SIG-M5 (cell line): ENCODE data around the gene SCN1B.
"Not testable (repeated sequence)": the region's sequence is repeated elsewhere in the genome, so short reads cannot be mapped to it uniquely, and the experiment has no call there.

ENCODE experiments used
- DNase-seq: peaks from one replicate; lab custom pipeline; 2025; lab: John Stamatoyannopoulos, UW

Gene SCN1B

DNA sequence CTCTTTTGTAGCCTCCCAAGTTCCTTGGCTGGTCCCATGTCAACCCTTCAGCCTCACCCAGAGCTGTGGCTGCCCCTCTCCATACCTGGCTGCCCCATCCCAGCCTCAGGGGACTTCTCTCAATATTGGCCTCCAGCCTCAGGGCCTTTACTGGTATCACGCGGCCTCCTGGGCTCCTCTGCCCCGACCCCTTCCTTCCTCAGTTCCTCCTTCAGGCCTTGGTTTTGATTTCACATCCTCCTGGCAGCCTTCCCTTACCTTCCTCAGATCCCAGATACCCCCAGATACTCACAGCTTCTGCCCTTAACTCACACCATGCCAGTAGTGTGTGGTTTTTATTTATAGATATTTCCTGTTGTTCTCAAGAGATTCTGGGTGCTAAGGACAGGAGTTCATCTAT is 12.8 kb upstream of the SCN1B start:
- no peak for DNase-seq

DNA sequence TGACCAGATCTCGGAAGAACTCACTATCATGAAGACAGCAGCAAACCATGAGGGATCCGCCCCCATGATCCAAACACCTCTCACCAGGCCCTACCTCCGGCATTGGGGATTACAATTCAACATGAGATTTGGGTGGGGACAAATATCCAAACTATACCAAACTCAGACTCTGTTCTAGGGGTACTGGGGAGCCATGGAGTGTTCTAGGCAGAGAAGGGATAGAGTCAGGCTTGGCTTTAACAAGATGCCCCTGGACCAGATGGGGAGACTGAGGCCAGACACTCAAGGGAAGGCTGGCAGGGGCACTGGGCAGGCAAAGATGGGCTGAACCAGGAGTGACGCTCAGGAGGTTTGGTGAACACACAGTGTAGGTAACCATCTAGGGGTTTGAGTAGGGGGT is 11.9 kb upstream of the SCN1B start:
- DNase-seq: no peak

DNA sequence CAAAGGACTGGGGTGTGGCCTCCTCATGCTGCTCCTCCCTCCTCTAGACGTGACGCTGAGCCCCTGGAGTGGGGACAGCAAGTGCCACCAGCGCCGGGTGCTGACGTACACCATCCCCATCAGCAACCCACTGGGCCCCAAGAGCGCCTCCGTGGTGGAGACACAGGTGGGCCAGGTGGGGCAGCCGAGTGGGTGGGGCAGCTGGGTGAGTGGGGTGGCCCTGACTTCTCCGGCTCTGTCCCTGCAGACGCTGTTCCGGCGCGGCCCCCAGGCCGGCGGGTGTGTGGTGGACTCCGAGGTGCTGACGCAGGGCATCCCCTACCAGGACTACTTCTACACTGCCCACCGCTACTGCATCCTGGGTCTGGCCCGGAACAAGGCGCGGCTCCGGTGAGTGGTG is 11.1 kb upstream of the SCN1B start:
- no peak for DNase-seq

DNA sequence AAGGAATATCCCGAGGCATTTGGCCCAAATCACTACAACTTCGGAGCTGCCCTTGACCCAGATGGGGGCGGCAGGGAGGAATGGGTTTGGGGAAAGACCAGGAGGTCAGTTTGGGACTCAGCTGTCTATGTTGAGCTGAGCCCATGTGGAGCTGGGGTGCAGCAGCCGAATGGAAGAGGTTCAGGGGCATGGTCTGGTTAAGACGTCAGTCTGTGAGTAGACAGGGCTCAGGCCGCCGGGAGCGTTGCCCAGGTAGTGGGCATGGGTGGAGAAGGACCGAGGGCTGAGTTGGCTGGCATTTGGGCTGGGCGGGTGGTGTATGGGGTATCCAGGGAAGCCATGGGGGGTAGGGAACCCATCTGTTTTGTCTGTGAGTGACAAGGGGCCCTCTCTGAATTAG is 9.3 kb upstream of the SCN1B start:
- DNase-seq: no peak

DNA sequence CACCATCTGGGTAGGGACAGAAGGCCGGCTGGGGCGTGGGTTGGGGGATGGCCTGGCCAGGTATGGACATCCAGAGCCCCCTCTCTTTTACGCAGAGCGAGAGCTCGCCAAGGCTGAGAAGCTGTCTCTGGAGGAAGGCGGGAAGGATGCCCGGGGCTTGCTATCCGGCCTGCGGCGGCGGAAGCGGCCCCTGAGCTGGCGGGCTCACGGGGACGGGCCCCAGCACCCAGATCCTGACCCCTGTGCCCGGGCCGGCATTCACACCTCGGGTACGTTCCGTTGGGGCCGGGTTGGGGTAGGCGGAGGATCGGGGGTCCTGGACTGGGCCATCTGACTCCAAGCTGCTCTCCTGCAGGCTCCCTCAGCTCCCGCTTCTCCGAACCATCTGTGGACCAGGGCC is 8.7 kb upstream of the SCN1B start:
- no peak for DNase-seq

DNA sequence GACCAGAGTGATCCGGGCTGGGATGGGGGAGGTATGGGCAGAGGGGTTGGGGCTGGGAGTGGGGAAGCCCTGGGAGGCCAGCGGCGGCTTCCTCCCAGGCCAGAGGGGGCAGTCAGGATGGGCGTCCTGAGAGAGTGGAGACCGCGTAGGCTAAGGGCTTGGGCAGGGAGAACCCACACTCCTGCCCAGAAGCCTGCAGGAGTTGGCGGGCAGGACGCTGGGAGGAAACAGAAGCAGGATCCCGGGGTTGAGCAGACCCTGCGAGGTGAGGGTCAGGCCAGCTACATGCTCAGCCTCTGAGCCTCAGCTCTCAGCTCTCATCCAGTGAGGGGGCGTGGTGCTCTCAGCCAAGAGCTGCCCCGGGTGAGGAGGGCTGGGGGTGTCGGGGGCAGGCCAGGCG is 7.8 kb upstream of the SCN1B start:
- no peak for DNase-seq

DNA sequence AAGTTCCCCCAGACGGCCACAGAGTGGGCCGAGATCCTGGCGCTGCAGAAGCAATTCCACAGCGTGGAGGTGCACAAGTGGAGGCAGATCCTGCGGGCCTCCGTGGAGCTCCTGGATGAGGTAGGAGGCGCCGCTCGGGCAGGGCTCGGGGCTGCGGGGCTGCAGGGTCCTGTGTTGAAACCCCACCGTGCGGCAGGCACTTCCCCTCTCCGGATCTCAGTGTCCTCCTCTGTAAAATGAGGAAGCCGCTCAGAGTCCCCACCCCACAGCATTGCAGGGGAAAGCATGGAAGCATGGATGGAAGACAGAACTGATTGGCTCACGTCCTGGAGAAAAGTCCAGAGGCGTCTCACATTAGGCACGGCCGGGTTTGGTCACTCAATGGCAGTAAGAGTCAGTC is 6.8 kb upstream of the SCN1B start:
- no peak for DNase-seq

DNA sequence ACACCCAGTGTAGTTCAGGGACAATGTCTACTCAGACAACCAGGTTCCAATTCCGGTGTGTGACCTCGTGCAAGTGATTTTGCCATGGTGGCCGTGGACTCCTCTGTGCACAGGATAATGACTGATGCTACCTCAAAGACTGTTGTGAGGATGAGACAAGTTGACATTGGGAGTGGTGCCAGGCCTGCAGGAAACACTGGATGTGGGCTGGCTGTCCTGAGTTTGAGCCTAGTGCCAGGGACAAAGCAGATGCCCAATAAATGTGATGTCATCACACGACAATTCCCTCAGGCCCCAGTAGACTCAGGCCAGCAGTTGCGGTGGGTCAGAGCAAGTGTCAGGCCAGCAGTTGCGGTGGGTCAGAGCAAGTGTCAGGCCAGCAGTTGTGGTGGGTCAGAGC is 6.2 kb upstream of the SCN1B start:
- DNase-seq: no peak

DNA sequence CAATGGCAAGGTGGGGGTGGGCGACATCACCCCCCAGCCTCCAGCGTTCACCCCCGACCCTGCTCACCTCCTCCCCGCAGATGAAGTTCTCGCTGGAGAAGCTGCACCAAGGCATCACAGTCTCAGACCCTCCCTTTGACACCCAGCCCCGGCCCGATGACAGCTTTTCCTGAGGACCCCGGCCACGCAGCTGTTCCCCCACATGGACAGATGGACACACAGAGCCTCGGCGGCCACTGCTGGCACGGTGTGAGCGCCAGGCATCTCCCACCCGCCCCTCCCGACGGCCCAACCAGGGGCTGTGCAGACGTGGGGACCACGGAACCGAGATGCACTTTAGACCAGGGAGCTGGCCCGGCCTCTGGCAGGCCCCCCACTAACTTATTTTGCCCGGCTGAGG is 4.3 kb upstream of the SCN1B start:
- no peak for DNase-seq

DNA sequence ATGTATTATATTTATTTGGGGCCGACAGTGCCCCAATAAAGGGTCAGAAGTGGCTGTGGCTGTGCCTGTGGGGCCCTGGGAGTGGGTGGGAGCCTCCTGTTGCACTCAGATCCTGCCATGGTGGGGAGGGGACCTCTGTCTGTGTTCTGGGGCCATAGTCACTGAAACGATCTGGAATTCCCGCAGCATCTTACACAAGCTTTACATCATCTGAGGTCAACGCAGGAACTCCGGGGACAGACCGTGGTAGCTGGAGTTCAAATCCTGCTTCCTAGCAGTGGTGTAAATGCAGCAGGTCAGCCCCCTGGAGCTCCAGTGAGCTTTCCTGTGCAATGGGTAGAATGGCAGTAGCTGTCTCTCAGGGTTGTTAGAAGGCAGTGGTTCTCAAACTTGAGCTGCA is 3.9 kb upstream of the SCN1B start:
- no peak for DNase-seq

DNA sequence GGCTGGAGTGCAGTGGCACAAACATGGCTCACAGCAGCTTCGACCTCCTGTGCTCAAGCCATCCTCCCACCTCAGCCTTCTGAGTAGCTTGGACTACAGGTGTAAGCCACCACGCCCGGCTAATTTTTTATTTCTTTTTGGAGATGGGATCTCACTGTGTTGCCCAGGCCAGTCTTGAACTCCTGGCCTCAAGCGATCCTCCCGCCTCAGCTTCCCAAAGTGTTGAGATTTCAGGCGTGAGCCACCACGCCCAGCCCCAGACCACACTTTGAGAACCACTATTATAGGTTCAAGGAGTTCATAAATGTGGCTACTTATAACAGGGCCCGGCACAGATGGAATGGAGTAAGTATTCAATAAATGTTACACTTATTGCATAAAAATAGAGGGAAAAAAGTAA is 3.3 kb upstream of the SCN1B start:
- DNase-seq: no peak

DNA sequence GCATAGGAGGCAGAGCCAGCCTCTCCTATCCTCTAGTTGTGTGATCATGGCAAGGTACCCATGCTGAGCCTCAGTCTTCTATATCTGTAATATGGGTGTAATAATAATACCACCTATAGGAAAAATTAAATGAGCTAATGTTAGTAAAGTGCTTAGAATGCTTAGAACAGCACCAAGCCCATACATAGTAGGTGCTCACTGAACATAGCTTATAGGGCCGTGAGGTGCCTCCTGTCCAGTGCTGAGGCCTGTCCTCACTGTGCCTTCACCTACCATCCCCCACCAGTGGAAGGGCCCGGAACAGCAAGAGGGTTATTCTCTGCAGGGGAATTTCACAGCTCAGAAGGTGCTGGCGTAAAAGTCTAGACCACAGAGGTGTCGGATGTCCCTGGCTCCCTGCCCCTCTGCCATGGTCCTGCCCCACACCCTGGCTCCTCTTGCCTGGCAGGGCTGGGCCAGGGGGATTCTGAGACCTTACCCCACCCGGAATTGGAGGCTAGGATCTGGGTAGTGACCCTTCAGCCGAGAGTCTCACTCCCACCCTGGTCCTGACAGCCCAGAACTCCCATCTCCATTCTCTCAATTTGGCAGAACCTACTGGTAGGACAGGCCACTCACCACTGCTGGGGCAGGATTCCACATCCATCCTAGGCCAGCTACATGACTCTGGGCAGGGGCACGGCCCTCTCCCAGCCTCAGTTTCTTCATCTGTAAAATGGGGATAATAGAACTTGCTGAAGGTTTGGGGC is 2.2 kb upstream of the SCN1B start:
- DNase-seq: no peak

DNA sequence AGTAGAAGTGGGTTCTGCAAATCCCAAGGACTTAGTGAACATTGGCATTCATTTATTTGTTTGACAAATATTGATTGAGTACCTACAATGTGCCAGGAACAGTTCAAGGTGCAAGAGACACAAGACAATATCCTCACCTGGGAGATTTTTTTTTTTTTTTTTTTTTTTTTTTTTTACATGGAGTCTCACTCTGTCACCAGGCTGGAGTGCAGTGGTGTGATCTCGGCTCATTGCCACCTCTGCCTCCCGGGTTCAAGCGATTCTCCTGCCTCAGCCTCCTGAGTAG is 1.7 kb upstream of the SCN1B start:
- not testable (repeated sequence) for DNase-seq

DNA sequence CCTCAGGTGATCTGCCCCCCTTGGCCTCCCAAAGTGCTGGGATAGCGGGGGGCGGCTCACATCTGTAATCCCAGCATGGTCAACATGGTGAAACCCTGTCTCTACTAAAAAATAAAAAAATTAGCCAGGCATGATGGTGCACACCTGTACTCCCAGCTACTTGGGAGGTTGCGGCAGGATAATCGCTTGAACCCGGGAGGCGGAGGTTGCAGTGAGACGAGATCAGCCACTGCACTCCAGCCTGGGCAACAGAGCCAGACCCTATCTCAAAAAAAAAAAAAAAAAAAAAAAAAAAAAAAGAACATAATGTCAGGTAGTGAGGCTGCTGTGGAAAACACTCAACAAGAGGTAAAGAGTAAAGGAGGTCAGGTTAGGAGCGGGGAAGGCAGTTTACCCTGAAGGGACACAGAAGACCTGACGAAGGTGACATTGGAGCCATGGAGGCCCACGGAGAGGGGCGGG is 964 bp upstream of the SCN1B start:
- not testable (repeated sequence) for DNase-seq

DNA sequence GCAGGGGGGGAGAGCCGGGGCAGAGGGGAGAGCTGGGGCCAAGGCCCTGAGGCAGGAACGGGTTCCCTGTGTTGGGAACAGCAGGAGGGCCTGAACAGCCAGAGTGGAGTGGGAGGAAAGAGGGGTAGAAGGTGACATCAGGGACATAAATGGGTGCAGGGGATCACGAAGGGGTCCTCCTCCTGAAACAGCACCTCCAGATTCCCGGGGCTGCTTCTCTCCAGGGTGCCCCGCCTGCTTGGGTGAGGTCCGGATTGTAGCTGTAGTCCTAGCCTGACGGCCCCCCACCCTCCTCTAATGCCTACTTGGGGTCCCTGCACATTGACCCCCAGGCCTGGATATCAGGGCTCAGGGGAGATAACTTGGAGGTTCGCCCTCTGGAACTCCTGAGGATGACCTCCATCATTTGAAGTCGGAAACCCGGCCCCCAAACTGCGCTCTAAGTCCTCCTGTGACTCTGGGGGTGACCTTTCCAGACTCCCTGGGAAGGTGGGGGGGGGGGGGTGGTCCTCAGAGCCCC is 473 bp upstream of the SCN1B start:
- no peak for DNase-seq

DNA sequence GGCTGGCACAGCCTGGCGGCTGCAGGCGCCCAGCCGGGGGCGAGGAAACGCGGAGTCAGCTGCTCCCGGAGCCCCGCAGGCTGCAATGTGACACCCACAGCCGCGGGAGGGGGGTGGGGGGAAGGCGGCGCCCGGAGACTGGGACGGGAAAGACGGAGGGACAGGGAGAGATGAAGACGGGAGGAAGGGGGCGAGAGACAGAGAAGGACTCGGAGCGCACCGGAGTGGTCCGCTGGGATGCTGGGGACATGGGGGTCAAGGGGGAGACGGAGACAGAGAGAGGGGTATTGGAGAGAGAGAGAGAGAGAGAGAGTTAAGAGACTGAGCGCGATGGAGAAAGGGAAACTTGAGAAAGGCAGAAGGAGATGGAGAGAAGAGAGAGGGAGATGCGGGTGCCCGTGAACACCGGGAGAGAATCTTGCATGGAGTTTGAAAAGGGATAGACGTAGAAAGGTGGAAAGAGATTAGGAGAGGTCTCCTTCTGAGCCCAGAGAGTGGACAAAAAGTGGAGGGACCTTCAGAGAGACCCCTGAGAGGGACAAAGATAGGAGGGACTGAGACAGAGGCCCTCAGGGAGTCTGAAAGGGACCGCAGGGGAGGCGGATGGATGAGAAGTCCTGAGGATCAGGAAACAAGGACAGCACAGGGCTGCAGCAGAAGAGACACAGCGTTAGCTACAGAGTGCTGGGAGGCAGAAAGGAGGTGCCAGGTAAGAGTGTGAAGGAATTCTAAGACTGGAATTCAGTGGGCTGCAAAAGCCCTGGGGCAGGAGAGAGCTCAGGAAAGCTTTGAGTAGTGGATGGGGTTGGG is 1.0 kb downstream of the SCN1B start:
- DNase-seq: no peak

DNA sequence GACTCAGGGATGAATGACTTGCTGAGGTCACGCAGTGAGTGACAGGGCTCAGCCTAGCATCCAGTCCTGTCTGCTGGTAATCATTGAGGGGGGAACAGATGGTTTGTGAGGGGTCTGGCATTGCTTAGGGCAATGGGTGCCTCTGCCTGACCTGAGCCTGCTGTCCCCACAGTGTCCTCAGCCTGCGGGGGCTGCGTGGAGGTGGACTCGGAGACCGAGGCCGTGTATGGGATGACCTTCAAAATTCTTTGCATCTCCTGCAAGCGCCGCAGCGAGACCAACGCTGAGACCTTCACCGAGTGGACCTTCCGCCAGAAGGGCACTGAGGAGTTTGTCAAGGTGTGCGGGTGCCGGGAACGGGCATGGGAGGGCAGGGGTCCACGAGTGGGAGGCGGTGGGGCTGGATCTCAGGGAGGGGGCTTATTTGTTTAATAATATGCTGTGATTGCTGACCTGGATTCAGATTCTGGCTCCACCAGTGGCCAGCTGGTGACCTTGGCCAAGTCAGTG is 2.1 kb downstream of the SCN1B start:
- DNase-seq: no peak

DNA sequence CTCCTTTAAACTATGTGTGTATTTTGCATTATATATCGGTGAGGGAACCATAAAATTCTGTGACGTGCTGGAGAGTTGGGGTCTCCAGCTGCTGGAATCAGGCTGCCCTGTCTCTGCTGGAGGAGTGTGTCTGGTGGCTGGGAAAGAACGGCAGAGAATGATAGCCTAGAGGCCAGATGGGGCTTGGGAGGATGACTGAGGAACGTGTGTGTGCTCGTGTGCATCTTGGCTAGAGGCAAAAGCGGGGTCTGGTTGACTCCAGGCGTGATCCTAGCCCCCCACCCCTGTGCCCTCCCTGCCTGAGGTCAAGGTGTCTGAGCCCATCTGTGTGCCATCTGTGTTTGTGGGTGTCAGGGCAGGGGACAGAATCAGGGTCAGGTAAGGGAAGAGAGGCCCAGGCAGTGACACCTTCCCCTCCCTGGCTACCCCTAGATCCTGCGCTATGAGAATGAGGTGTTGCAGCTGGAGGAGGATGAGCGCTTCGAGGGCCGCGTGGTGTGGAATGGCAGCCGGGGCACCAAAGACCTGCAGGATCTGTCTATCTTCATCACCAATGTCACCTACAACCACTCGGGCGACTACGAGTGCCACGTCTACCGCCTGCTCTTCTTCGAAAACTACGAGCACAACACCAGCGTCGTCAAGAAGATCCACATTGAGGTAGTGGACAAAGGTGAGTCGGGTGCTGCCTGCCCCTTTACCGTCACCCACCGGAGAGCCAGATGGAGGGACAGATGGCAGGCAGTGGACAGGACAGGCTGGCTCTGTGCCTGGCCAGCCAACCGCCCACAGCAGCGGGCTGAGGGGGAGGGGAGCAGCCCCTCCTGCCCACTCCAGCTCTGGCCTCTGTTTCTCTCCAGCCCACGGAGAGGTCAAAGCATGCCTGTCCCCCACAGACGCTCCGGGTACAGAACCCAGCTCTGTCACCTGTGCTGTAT is 3.1 kb downstream of the SCN1B start:
- no peak for DNase-seq

DNA sequence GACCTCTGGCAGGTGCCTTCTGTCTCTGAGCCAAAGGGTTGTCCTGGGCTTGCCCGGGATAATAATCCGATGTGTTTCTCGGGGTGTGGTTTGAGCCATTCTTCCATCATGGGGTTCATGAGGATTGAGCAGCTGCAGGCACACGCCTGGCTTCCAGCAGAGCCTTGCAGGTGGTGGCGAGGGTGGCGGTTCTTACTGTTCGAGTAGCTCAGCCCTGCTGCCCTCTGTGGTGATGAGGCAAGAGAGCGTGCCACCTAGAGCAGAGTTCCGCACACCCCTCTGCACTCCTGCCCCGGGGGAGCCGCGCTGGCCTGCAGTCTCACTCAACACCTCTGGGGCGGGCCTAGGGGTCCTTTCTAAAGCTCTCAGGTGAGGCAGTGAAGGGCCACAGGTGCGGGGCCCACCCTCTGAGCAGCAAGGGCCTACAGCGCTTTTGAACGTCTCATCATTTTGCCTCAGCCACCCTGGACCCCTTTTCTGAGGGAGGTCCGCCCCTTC is 3.8 kb downstream of the SCN1B start:
- DNase-seq: no peak

DNA sequence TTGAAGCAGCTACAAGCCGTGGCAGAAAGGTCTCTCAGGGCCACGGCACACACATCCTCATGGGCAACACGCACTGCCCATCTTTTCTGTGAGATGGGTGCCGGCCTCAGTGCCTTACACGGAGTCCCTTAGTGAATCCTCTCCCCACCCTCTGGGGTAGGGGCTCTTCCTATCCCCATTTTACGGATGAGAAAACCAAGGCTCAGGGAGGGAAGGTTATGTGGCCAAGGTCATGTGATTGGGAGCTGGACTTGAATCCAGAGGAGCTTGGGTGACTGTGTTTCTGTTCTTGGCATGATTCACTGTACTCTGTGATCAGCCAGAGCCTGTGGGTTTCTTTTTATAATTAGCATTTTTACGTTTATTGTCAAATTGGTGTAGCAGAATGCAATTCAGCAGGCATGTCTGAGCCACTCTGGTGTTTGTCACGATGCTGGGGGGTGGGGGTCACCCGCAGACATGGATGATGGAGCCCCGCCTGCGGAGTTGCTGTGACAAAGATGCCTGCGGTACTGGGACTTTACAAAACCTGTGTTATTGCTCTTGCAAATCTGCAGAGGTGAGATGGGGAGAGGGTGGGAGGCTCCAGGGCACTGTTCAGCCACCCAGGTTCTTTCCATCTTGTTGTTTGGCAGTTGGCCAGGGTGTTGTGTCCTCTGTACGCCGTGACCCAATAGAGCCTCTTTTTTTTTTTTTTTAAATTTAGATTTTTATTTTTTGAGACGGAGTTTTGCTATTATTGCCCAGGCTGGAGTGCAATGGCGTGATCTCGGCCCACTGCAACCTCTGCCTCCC is 4.5 kb downstream of the SCN1B start:
- DNase-seq: no peak
